H54 (cell line): ENCODE data around the gene ZBTB49.
"Not testable (repeated sequence)": the region's sequence is repeated elsewhere in the genome, so short reads cannot be mapped to it uniquely, and the experiment has no call there.

Source experiments
- DNase-seq: peaks from one replicate; pipeline ENCODE4 v3.0.0; 2011; ENCODE audit warnings: low spot score, mixed read lengths; ENCODE audit not compliant: insufficient read length
- FAIRE-seq: peaks from 3 replicates; lab custom pipeline; 2011; peaks lifted over from hg19 to GRCh38; lab: Jason Lieb, UNC
- POLR2A ChIP-seq: IDR thresholded peaks from 2 replicates; pipeline ENCODE4 v1.6.1; 2011; ENCODE audit warnings: low read depth, mild to moderate bottlenecking, low read length

The ZBTB49 gene

DNA sequence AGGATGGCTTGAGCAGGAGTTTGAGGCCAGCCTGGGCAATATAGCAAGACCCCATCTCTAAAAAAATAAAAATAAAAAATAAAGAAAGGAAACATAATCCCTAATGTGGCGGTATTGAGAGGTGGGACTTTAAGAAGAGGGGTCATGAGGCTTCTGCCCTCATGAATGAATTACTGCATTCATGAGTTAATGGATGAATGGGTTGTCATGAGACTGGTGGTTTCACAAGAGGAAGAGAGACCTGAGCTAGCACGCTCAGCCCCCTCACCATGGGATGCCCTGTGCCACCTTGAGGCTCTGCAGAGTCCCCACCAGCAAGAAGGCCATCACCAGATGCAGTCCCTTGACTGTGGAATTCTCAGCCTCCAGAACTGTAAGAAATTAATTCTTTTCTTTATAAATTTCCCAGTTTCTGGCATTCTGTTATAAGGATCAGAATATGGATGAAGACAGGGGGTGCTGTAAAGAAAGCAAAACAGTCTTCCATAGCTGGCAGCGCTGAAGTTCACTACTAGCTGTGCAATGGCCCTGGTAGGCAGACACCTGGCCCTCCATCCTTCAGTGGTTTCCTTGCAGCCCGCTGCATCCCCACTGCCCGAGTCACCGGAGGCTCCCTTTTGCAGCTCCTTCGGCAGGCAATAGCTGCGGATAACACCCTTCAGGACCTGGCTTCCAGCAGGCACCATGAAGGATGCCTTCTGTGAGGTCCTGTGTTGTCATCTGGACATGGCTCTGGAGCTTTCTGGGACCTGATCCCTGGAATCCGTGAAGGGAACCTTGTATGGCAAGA, 52.0 kb downstream of the ZBTB49 start:
- TF ChIP-seq POLR2A = no peak
- DNase-seq (no peak), FAIRE-seq (no peak)

GRCh38 chr4:4343038-4343437, 53.0 kb downstream of the ZBTB49 start:
- TF ChIP-seq POLR2A = no peak
- no peak for DNase-seq

DNA sequence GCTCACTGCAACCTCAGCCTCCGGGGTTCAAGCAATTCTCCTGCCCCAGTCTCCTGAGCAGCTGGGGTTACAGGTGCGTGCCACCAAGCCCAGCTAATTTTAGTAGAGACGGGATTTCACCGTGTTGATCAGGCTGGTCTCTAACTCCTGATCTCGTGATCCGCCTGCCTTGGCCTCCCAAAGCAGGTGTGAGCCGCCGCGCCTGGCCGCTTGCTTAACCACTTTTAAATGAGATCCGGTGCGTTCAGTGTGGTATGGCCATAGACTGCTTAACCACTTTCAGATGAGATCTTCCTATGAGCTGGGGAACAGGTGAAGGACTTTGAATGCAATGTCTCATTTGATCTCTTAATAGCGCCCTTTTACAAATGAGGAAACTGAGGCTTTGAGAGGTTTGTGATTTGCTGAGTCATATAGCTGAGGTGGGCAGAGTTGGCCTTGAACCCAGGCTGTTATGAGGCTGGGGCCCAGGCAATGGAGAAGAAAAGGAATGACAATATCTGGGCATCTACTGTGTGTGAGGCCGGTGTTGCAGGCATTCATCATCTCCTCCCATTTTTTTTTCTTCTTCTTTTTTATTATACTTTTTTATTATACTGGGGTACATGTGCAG, 55.0 kb downstream of the ZBTB49 start:
- DNase-seq (no peak), FAIRE-seq (no peak)

More at GRCh38 chr4:4343038-4343437, 53.0 kb downstream of the ZBTB49 start:
- FAIRE-seq = no peak

GRCh38 chr4:4347585-4347984, 57.5 kb downstream of the ZBTB49 start:
- no peak for TF ChIP-seq POLR2A
- FAIRE-seq = no peak
- no peak for DNase-seq

More for the DNA sequence above, 55.0 kb downstream of the ZBTB49 start:
- no peak for TF ChIP-seq POLR2A

DNA sequence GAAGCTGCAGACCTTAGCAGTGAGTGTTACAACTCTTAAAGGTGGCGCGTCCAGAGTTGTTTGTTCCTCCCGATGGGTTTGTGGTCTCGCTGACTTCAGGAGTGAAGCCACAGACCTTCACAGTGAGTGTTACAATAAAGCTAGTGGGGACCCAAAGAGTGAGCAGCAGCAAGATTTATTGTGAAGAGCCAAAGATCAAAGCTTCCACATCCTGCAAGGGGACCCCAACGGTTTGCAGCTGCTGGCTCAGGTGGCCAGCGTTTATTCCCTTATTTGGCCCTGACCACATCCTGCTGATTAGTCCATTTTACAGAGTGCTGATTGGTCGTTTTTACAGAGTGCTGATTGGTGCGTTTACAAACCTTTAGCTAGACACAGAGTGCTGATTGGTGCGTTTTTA, 58.5 kb downstream of the ZBTB49 start:
- not testable (repeated sequence) for DNase-seq

GRCh38 chr4:4349867-4350266, 59.8 kb downstream of the ZBTB49 start:
- no peak for DNase-seq
- FAIRE-seq = no peak
- no peak for TF ChIP-seq POLR2A

More for the DNA sequence above, 58.5 kb downstream of the ZBTB49 start:
- not testable (repeated sequence) for FAIRE-seq

GRCh38 chr4:4350909-4351308, 60.9 kb downstream of the ZBTB49 start:
- FAIRE-seq (no peak), DNase-seq (no peak)
- no peak for TF ChIP-seq POLR2A

DNA sequence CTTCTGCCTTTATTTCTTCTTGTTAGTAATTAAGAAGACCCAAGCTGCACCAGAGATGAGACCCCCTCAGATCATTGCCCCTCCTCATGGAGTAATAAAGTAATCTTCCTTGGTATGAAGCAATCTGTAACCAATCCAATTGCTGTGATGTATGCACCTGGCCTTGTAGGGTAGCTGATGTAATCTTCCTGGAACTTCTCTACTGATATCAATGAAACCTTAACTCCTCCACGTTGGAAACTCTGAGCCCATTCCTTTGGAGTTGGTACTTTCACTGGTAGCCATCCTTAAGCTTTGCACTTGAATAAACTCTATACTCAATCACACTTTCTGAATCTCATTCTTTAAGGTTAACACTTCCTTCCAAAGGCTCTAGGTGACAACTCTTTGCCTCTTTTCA, 65.3 kb downstream of the ZBTB49 start:
- TF ChIP-seq POLR2A = no peak
- no peak for DNase-seq
- FAIRE-seq = no peak

- no peak for TF ChIP-seq POLR2A
- DNase-seq (no peak), FAIRE-seq (no peak)
Observed at GRCh38 chr4:4356106-4357041, 66.3 kb downstream of the ZBTB49 start.

- no peak for TF ChIP-seq POLR2A
- no peak for DNase-seq
- no peak for FAIRE-seq
Observed at GRCh38 chr4:4358093-4358854, 68.2 kb downstream of the ZBTB49 start.

DNA sequence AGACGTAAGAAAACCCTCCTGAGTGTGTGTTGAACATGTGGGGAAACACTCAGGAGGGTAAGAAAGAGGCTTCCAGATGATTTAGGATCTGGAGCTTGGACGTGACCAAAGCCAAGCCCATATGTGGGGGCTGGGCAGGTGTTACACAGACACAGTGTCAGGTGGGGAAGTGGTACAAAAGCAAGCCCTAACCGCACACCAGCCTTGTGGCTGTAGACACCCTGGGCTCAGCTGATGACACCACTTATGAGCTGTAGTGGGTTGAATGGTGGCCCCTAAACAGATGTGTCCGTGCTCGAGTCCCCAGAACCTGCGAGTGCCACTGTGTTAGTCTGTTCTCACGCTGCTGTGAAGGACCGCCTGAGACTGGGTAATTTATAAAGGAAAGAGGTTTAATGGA, 71.8 kb downstream of the ZBTB49 start:
- DNase-seq (no peak), FAIRE-seq (no peak)
- TF ChIP-seq POLR2A = no peak

DNA sequence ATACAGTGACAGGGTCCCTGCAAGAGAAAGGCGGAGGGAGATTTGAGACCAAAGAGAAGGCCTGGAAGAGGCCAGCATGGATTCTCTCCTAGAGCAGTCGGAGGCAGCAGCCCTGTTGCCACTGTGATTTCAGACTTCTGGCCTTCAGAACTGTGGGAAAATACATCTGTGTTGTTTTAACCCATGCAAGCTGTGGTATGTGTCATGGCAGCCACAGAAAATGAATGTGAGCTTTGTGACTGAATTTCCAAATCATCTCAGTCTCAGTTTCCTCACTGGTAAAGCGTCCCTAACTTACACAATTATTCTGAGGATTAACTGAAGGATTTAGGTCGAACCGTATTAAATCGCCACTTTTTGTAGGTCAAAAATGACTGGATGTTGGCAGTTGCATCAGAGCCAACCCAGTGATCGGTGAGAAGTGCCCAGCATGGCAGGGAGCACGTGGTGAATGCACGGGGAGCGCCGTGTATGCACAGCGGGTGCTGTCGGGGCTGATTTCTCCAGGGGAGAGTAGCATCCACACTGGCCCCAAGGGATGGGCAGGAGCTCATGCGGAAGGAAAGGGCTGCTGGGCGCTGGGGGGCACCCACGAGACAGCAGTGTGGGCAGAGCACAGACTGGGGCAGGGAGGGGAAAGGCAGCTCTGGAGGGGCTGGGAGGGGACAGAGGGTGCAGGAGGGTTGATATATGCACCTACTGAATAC, 73.1 kb downstream of the ZBTB49 start:
- TF ChIP-seq POLR2A = no peak
- FAIRE-seq (no peak), DNase-seq (no peak)

GRCh38 chr4:4364061-4364460, 74.0 kb downstream of the ZBTB49 start:
- DNase-seq (no peak), FAIRE-seq (no peak)
- TF ChIP-seq POLR2A = no peak
